IPS-18c (cell line): Measurements from ENCODE around the gene GOLGA3.
"Not testable (repeated sequence)": the region's sequence is repeated elsewhere in the genome, so short reads cannot be mapped to it uniquely, and the experiment has no call there.

Experiments used
- H3K4me3 ChIP-seq: 2 replicates; pipeline ENCODE4 v1.7.0; 2013; ENCODE audit warnings: low read depth, mild to moderate bottlenecking, low read length, moderate library complexity; ENCODE audit not compliant: insufficient read depth
- H3K9me3 ChIP-seq: one replicate; pipeline ENCODE4 v1.6.1; 2013; ENCODE audit warnings: mild to moderate bottlenecking, low read length, moderate library complexity; ENCODE audit not compliant: control insufficient read depth, insufficient read depth

GOLGA3 gene

DNA sequence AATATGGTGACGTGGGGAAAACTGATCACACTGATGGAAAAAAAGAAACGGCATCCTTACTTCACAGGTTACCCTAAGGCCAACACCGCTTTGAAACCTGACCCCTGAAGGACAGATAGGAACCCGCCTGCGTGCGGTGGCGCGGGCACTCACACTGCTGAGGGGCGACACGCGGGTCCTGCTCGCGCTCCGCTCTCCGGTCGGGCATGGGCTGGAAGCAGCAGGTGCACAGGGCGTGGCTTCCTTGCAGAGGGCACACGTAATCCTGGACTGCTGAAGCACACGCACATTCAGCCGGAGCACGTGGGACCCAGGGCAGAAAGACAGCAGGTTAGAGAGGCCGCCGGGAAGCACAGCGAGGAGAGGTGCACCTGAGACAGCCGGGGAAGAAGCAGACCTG, 22.8 kb upstream of the GOLGA3 start:
- Histone ChIP-seq H3K9me3 (no peaks in the 10 kb centered on the region), H3K4me3 (no peak overlapping the region)

DNA sequence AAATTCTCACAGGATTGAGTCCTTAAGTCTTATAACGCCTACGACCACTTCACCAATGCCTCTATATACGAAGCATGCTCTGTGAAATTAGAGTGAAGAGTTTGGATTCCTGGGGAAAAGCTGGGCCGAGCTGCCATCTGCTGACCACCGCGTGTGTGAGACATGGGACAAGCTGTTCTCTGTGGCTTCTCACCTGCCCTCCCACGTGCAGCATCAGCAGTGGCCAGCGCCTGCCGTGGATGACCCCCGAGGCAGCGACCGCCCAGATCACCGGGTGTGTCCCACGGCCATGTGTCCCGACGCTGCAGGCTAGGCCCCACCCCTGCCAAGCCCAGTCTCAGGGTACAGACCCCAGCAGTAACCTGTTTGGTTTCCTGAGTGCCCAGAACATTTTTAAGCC, 21.6 kb upstream of the GOLGA3 start:
- Histone ChIP-seq H3K9me3 (no peaks in the 10 kb centered on the region), H3K4me3 (no peak overlapping the region)

DNA sequence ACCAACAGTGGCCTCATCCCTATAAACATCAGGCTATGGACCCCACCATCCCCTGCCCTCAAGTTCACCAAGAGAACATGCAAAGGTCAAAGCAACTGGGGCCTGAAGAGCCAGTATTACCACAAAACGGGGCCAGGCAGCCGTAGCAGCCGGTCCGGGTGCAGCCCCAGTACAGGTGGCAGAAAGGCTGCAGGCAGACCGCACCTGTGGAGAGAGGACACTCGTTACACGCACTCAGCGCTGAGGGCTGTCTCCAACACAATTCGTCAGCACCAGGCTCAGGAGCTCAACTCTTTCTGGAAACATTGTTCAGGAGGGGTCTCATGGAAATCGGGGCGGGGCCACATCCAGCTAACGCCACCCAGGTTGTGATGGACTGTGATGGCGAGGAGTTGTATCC, 19.9 kb upstream of the GOLGA3 start:
- Histone ChIP-seq H3K4me3 (no peak overlapping the region), H3K9me3 (no peaks in the 10 kb centered on the region)

DNA sequence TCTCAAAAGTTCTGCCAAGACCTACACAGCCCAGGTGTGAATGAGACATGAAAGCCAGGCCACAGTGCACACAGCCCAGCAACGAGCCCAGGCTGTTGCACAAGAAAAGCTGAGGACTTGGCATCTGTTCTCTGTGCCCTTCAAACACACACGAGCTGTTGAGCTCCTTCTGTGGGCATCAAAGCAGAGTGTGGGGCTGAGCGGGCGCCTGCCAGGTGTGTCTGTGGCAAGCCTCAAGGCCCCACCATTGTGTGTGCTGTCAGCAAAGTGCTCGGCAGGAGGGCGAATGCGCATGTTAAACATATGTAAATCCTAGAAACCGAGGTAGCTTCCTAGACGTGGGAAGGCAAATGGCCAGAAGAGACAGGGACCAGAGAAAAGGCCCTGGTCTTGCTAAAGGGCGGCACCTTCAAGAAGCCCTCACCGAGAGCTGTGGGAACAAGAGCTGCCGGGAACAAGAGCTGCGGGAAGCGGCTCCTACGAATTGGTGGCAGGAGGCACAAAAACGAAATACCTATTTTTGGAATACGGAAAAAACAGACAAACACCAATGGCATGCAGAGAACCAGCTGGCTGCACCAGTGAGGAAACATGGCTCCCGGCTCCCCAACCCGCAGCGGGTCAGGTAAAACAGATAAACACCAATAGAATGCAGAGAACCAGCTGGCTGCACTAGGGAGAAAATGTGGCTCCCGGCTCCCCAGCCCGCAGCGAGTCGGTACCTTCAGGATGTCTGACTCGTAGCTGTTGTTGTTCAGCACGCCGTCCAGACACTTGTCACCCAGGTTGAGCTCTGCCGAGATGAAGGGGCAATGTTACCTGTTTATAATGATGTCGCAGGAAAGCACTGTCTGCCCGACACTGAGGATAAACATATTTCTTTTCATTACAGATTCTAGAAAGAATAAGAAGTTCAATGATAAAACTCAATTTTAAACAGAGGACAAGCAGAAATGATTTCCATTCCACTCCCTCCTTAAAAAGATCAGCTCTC, 19.0 kb upstream of the GOLGA3 start:
- H3K4me3 ChIP-seq, result no peak overlapping the region
- no peaks in the 10 kb centered on the region for H3K9me3 ChIP-seq

DNA sequence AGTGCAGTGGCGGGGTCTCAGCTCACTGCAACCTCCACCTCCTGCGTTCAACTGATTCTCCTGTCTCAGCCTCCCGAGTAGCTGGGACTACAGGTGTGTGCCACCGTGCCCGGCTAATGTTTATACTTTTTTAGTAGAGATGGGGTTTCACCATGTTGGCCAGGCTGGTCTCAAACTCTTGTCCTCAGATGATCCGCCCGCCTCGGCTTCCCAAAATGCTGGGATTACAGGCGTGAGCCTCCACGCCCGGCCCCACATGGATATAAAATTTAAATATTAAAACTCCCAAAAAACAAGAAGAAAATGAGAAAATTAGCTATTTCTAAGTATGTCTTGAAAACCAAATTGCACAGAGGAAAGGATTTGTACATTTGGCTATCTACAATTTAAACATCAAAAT, 16.0 kb upstream of the GOLGA3 start:
- H3K4me3 ChIP-seq, H3K9me3 ChIP-seq: not testable (repeated sequence)

DNA sequence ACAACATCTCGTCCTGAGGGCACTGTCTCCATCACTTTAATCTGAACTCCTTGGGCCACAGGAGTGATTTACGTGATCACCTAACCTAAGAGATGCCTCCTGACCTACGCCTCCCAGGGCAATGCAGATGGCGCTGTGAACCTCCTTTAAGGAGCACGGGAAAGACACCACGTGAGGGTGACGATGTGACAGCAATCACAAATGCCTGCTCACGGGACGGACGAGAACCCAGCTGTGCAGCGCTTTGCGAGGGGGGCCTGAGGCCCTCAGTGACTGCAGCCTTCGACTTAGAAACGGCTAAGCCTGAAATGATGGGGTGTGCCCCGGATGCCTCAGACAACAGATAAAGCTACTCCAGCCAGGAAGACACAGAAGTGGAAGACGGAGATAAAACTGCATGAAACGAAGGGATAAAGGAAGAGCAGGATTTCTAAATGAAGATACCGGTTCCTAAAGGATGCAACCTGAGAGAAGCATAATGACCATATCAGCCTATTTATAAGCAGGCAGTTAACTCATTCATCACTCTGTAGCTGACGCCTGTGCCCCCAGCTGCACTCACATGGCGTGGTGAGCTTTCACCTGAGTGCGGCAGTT, 13.9 kb upstream of the GOLGA3 start:
- Histone ChIP-seq H3K9me3 (no peaks in the 10 kb centered on the region), H3K4me3 (no peak overlapping the region)

DNA sequence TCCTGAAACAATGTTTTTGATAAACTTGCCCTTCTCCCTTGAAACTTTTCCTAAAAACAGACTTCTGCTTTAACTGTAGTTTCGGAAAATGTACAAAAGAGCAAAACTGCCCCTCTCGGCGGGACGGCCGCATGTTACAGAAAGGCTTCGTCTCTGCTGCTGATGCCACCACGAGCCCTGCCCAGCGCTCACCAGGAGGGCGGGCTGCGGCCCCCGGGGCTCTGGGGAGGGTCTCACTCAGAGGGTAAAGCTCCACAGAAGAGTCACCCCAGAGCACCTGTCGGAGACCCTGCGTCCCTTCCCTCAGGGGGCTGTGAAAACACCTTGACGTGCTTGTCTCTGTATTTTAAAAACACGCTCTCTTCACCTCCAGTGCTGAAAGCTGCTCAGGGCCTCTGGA, 12.5 kb upstream of the GOLGA3 start:
- no peaks in the 10 kb centered on the region for H3K9me3 ChIP-seq
- no peak overlapping the region for H3K4me3 ChIP-seq

DNA sequence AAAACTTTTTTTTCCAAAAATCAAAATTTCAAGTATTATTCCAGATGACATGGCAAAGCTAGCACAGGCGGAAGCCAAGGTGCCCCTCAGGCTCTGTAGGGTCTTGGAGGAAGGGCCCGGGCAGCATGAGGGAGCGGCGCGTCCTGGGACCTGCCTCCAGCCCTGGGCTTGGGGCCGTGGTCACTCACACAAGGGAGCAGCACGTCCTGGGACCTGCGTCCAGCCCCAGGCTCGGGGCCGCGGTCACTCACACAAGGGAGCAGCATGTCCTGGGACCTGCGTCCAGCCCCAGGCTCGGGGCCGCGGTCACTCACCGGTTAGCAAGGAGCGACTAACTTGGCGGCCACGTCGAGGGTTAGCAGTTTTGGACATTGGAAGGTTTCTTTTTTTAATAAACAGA, 11.9 kb upstream of the GOLGA3 start:
- Histone ChIP-seq H3K9me3 (no peaks in the 10 kb centered on the region), H3K4me3 (no peak overlapping the region)

- no peak overlapping the region for H3K4me3 ChIP-seq
- no peaks in the 10 kb centered on the region for H3K9me3 ChIP-seq
Observed at GRCh38 chr12:132839558-132840235, 11.0 kb upstream of the GOLGA3 start.

- H3K9me3 ChIP-seq, result no peaks in the 10 kb centered on the region
- H3K4me3 ChIP-seq, result no peak overlapping the region
Observed at GRCh38 chr12:132838410-132839080, 9.9 kb upstream of the GOLGA3 start.

- H3K4me3 ChIP-seq, result no peak overlapping the region
- H3K9me3 ChIP-seq, result no peaks in the 10 kb centered on the region
Observed at GRCh38 chr12:132837693-132838409, 9.2 kb upstream of the GOLGA3 start.

GRCh38 chr12:132836795-132837331, 8.2 kb upstream of the GOLGA3 start:
- H3K9me3 ChIP-seq, result no peaks in the 10 kb centered on the region

DNA sequence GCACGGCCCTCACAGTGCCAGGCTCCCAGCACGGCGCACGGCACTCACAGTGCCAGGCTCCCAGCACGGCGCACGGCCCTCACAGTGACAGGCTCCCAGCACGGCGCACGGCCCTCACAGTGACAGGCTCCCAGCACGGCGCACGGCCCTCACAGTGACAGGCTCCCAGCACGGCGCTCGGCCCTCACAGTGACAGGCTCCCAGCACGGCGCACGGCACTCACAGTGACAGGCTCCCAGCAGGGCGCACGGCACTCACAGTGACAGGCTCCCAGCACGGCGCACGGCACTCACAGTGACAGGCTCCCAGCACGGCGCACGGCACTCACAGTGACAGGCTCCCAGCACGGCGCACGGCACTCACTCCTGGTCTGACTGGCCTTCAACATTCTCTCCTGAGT, 7.6 kb upstream of the GOLGA3 start:
- not testable (repeated sequence) for H3K9me3 ChIP-seq, H3K4me3 ChIP-seq

More at GRCh38 chr12:132836795-132837331, 8.2 kb upstream of the GOLGA3 start:
- no peak overlapping the region for H3K4me3 ChIP-seq

DNA sequence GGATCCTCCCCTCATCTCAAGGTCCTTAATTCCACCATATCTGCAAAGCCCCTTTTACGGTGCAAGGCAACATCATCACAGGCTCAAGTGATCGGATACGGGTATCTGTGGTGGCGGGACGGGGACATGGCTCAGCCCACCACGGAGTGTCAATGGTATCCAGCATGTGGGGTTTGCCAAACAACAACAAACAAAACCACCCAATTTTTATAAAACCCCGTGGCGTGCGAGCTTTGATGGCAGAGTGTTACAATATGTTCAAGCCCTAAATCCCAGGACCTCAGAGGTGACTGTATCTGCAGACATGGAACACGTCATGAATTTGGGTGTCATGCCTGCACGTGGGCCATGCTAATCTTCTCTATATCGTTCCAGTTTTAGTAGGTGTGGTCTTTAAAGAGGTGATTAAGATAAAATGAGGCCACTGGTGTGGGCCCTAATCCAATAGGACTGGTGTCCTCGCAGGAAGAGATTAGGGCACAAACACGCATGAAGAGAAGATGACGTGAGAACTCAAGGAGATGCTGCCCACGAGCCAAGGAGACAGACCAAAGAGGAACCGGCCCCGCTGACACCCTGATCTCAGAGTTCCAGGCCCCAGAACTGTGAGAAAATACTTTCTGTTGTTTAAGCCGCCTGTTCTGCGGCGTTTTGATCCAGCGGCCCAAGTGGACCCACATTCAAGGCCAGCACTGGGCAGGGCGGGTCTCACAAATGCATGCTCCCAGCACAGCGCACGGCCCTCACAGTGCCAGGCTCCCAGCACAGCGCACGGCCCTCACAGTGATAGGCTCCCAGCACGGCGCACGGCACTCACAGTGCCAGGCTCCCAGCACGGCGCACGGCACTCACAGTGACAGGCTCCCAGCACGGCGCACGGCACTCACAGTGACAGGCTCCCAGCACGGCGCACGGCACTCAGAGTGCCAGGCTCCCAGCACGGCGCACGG, 6.7 kb upstream of the GOLGA3 start:
- Histone ChIP-seq H3K4me3 (no peak overlapping the region), H3K9me3 (peaks cover 2% of the 10 kb centered on the region)

DNA sequence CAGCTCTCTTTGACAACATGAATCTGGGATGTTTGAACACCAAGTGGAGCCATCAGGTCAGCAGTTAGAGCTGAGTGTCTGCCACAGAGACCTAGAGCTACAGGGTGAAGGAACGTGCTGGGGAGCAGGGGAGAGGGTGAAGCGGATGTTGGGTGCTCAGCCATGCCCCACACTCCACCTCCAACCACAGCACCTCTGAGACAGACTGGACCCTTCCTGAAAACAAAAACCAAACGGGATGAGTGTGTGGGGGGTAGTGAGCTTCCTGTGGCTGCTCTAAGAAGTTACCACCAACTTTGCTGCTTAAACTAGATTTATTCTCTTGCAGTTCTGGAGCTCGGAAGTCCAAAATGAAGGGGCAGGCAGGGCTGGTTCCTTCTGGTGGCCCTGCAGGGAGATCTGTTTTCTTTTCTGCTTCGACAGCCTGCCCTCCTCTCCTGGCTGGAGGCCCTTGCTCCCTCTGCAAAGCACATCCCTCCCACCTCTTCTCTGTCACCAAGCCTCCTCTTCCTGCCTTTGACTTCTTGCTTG, 5.6 kb upstream of the GOLGA3 start:
- Histone ChIP-seq H3K9me3 (peaks cover 2% of the 10 kb centered on the region), H3K4me3 (no peak overlapping the region)
